RWPE1 (cell line): ENCODE results near the gene RIT2.

Experiments
- CTCF ChIA-PET: fragments of 350-600 bp; sonication (Branson Sonifier 250); formaldehyde crosslinking; extraction: SDS; loops from one replicate; lab custom pipeline; 2021; lab: Yijun Ruan, JAX
- POLR2A ChIA-PET: fragments of 400-600 bp; formaldehyde crosslinking; extraction: SDS; loops from one replicate; lab custom pipeline; 2020; ENCODE audit warnings: antibody characterized with exemption; ENCODE audit not compliant: low non-redundant PET; lab: Yijun Ruan, JAX
- DNase-seq: peaks from one replicate; pipeline ENCODE4 v3.0.0; 2012; ENCODE audit warnings: low spot score
- H3K27ac ChIP-seq: fragments of 450-650 bp; 2 replicates; pipeline ENCODE4 v1.5.1; 2017
- CTCF ChIP-seq: fragments of 450-650 bp; conservative IDR thresholded peaks from 2 replicates; pipeline ENCODE4 v1.5.1; 2017; ENCODE audit warnings: low read depth, mild to moderate bottlenecking

RIT2 gene

GRCh38 chr18:43129946-43130524 lies 14.6 kb upstream of the RIT2 start:
- DNase-seq, result no peak
- POLR2A ChIA-PET, result no interaction called here
- CTCF ChIA-PET, result no interaction called here
- TF ChIP-seq CTCF, result no peak
- no peak overlapping the region for H3K27ac ChIP-seq

GRCh38 chr18:43125471-43125870 lies 10.0 kb upstream of the RIT2 start:
- H3K27ac ChIP-seq, result no peak overlapping the region
- no peak for TF ChIP-seq CTCF
- CTCF ChIA-PET, result interaction anchor here (1.1 kb wide), 1 partner anchor 23 kb away, joined by 4 read pairs; no protein-coding TSS in a partner anchor
- POLR2A ChIA-PET, result no interaction called here
- DNase-seq, result no peak

GRCh38 chr18:43122955-43123354 lies 7.5 kb upstream of the RIT2 start:
- CTCF ChIA-PET, result no interaction called here
- POLR2A ChIA-PET, result no interaction called here

GRCh38 chr18:43116699-43117294 lies 1.3 kb upstream of the RIT2 start:
- CTCF ChIA-PET, result no interaction called here
- no peak overlapping the region for H3K27ac ChIP-seq
- no peak for TF ChIP-seq CTCF
- DNase-seq, result no peak
- POLR2A ChIA-PET, result no interaction called here

More at GRCh38 chr18:43122955-43123354, 7.5 kb upstream of the RIT2 start:
- no peak for TF ChIP-seq CTCF
- H3K27ac ChIP-seq, result no peak overlapping the region
- DNase-seq, result no peak

- CTCF ChIA-PET, result no interaction called here
Observed at GRCh38 chr18:43113220-43113895, 2.1 kb downstream of the RIT2 start.

GRCh38 chr18:43108882-43109281 lies 6.6 kb downstream of the RIT2 start:
- CTCF ChIA-PET, result no interaction called here
- TF ChIP-seq CTCF, result no peak
- H3K27ac ChIP-seq, result no peak overlapping the region
- DNase-seq, result no peak
- POLR2A ChIA-PET, result no interaction called here

More at GRCh38 chr18:43113220-43113895, 2.1 kb downstream of the RIT2 start:
- DNase-seq, result no peak
- H3K27ac ChIP-seq, result no peak overlapping the region
- no peak for TF ChIP-seq CTCF
- POLR2A ChIA-PET, result no interaction called here
